C4-2B (cell line): ENCODE results near the gene EMX1.

ENCODE experiments used
- ZFX ChIP-seq: fragments of 450-650 bp; IDR thresholded peaks from 2 replicates; pipeline ENCODE4 v1.6.1; 2017
- TF ChIP-seq, protein P1 (sequence below): fragments of 450-650 bp; conservative IDR thresholded peaks from 2 replicates; pipeline ENCODE4 v1.5.1; 2017; ENCODE audit warnings: mild to moderate bottlenecking

DNA sequence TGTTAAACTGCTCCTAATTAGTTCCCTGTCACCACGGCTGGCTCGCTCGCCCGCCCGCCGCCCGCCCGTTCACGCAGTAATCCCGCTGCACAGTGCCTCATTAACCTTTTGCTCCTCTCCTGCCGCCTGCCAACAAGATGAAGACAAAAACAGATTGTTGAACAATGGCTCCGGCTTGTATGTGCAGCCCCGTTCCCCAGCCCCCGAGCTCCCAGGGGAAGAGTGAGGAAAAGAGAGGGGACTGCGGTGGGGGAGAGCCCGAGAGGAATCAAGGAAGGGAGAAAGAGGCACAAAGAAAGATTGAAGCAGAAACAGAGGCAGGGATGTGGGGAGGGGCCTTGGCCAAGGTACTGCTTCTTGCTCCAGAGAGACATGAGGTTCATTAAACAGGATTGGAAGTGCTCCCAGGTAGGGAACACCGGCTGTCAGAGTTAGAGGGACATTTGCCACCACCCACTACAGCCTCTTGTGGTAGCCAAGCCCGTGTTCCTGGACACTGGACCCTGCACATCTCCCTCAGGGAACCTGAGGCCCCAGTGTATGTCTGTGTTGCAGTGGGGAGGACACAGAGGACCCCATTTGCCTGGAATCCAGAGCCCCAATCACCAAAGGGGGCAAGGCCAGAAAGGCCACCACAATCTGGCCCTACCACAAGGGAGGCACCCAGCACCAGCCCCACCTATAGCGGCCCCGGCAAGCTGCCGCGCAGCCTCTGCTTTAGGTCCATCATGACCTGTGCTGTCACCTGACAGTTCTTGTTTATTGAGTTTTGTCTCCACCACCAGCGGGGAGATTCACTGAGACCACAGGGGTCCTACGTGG lies 38.1 kb downstream of the EMX1 start:
- TF ChIP-seq, protein P1, sequence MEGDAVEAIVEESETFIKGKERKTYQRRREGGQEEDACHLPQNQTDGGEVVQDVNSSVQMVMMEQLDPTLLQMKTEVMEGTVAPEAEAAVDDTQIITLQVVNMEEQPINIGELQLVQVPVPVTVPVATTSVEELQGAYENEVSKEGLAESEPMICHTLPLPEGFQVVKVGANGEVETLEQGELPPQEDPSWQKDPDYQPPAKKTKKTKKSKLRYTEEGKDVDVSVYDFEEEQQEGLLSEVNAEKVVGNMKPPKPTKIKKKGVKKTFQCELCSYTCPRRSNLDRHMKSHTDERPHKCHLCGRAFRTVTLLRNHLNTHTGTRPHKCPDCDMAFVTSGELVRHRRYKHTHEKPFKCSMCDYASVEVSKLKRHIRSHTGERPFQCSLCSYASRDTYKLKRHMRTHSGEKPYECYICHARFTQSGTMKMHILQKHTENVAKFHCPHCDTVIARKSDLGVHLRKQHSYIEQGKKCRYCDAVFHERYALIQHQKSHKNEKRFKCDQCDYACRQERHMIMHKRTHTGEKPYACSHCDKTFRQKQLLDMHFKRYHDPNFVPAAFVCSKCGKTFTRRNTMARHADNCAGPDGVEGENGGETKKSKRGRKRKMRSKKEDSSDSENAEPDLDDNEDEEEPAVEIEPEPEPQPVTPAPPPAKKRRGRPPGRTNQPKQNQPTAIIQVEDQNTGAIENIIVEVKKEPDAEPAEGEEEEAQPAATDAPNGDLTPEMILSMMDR, result no peak
- no peak for TF ChIP-seq ZFX
